Measurements from ENCODE around the gene ADAM8.

DNA sequence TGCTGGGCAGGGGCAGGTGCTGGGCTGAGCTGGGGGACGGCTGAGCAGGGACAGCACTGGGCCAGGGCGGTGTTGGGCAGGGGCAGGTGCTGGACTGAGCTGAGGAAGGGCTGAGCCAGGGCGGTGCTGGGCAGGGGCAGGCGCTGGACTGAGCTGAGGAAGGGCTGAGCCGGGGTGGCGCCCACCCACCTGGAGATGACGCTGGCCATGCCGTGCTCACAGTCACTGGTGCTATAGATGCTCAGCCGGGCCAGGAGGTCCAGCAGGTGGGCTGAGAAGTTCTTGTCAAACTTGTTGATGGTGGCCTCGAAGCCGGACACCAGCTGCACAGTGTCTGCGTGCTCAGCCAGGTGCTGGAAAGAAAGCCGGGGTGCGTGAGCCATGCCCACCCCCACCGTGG, 4.4 kb upstream of the ADAM8 start:
- TF ChIP-seq, protein P1, sequence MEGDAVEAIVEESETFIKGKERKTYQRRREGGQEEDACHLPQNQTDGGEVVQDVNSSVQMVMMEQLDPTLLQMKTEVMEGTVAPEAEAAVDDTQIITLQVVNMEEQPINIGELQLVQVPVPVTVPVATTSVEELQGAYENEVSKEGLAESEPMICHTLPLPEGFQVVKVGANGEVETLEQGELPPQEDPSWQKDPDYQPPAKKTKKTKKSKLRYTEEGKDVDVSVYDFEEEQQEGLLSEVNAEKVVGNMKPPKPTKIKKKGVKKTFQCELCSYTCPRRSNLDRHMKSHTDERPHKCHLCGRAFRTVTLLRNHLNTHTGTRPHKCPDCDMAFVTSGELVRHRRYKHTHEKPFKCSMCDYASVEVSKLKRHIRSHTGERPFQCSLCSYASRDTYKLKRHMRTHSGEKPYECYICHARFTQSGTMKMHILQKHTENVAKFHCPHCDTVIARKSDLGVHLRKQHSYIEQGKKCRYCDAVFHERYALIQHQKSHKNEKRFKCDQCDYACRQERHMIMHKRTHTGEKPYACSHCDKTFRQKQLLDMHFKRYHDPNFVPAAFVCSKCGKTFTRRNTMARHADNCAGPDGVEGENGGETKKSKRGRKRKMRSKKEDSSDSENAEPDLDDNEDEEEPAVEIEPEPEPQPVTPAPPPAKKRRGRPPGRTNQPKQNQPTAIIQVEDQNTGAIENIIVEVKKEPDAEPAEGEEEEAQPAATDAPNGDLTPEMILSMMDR (IDR thresholded peaks at IDR 0.05) = no peak
- TF ChIP-seq POLR2AphosphoS5 (IDR thresholded peaks at IDR 0.05) (no peak), POLR2A (IDR thresholded peaks at IDR 0.05) (no peak)
